Measurements from ENCODE around the gene ATP13A4.

Gene ATP13A4

GRCh38 chr3:193498215-193498614 is 56.5 kb downstream of the ATP13A4 start:
- no peak overlapping the region for H3K4me3 ChIP-seq (ENCODE audit: low read depth, low read length)

- H3K4me3 ChIP-seq (ENCODE audit: low read depth, low read length), result no peak overlapping the region
Observed at GRCh38 chr3:193496658-193497057, 58.0 kb downstream of the ATP13A4 start.

GRCh38 chr3:193491026-193491425 is 63.7 kb downstream of the ATP13A4 start:
- no peak overlapping the region for H3K4me3 ChIP-seq (ENCODE audit: low read depth, low read length)

- H3K4me3 ChIP-seq (ENCODE audit: low read depth, low read length), result no peak overlapping the region
Observed at GRCh38 chr3:193490580-193490979, 64.1 kb downstream of the ATP13A4 start.

- no peak overlapping the region for H3K4me3 ChIP-seq (ENCODE audit: low read depth, low read length)
Observed at GRCh38 chr3:193489949-193490348, 64.7 kb downstream of the ATP13A4 start.

GRCh38 chr3:193488741-193489140 is 66.0 kb downstream of the ATP13A4 start:
- H3K4me3 ChIP-seq (ENCODE audit: low read depth, low read length), result no peak overlapping the region

GRCh38 chr3:193483988-193484539 is 70.6 kb downstream of the ATP13A4 start:
- no peak overlapping the region for H3K4me3 ChIP-seq (ENCODE audit: low read depth, low read length)

GRCh38 chr3:193481436-193481835 is 73.3 kb downstream of the ATP13A4 start:
- no peak overlapping the region for H3K4me3 ChIP-seq (ENCODE audit: low read depth, low read length)

GRCh38 chr3:193474446-193474845 is 80.2 kb downstream of the ATP13A4 start:
- no peak overlapping the region for H3K4me3 ChIP-seq (ENCODE audit: low read depth, low read length)

GRCh38 chr3:193470710-193471109 is 84.0 kb downstream of the ATP13A4 start:
- no peak overlapping the region for H3K4me3 ChIP-seq (ENCODE audit: low read depth, low read length)

GRCh38 chr3:193465992-193466608 is 88.6 kb downstream of the ATP13A4 start:
- no peak overlapping the region for H3K4me3 ChIP-seq (ENCODE audit: low read depth, low read length)

- no peak overlapping the region for H3K4me3 ChIP-seq (ENCODE audit: low read depth, low read length)
Observed at GRCh38 chr3:193464889-193465288, 89.8 kb downstream of the ATP13A4 start.

GRCh38 chr3:193457526-193457925 is 97.2 kb downstream of the ATP13A4 start:
- no peak overlapping the region for H3K4me3 ChIP-seq (ENCODE audit: low read depth, low read length)

- no peak overlapping the region for H3K4me3 ChIP-seq (ENCODE audit: low read depth, low read length)
Observed at GRCh38 chr3:193452338-193452737, 102.4 kb downstream of the ATP13A4 start.

GRCh38 chr3:193451902-193452301 is 102.8 kb downstream of the ATP13A4 start:
- no peak overlapping the region for H3K4me3 ChIP-seq (ENCODE audit: low read depth, low read length)

- no peak overlapping the region for H3K4me3 ChIP-seq (ENCODE audit: low read depth, low read length)
Observed at GRCh38 chr3:193446965-193447602, 107.6 kb downstream of the ATP13A4 start.

- no peak overlapping the region for H3K4me3 ChIP-seq (ENCODE audit: low read depth, low read length)
Observed at GRCh38 chr3:193439423-193439822, 115.3 kb downstream of the ATP13A4 start.

- H3K4me3 ChIP-seq (ENCODE audit: low read depth, low read length), result no peak overlapping the region
Observed at GRCh38 chr3:193418576-193419373, 135.9 kb downstream of the ATP13A4 start.

- H3K4me3 ChIP-seq (ENCODE audit: low read depth, low read length), result no peak overlapping the region
Observed at GRCh38 chr3:193416629-193417028, 138.1 kb downstream of the ATP13A4 start.

GRCh38 chr3:193407688-193408087 is 147.0 kb downstream of the ATP13A4 start:
- no peak overlapping the region for H3K4me3 ChIP-seq (ENCODE audit: low read depth, low read length)

- no peak overlapping the region for H3K4me3 ChIP-seq (ENCODE audit: low read depth, low read length)
Observed at GRCh38 chr3:193407112-193407511, 147.6 kb downstream of the ATP13A4 start.

GRCh38 chr3:193403307-193403706 is 151.4 kb downstream of the ATP13A4 start:
- no peak overlapping the region for H3K4me3 ChIP-seq (ENCODE audit: low read depth, low read length)

Data from iPS-11a (cell line).